ENCODE results near the gene C17orf67. TPM values are rescaled to one million over a fixed set of nuclear protein-coding genes. Genes with fewer than 3 reads are reported as not detected.

C17orf67 gene
- polyA plus RNA-seq, 2 of the 4 experiments (the other 2 are of a cell fraction): 1.8 to 2.6 TPM

DNA sequence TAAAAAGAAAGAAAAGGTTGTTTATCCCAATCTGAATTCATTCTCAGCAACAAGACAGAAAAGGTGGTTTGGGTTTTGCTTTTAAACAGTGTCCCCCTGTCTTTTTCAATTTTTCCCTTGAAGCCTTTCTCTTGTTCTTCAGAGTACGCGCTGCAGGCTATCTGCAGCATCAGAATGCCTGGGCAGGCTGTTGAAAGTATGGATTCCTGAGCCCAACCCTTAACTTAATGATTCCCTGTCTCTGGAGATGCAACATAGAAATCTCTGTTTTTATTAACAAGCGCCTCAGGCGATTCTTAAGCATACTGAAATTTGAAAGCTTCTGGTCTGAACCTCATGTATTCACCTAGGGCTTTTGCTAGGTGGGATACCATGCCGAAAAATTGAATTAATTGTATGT, 32.4 kb upstream of the C17orf67 start:
- TF ChIP-seq, protein P1, sequence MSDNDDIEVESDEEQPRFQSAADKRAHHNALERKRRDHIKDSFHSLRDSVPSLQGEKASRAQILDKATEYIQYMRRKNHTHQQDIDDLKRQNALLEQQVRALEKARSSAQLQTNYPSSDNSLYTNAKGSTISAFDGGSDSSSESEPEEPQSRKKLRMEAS (IDR thresholded peaks at IDR 0.05): no peak
- TF ChIP-seq CTCF (IDR thresholded peaks at IDR 0.05): no peak
- TF ChIP-seq, protein P2, sequence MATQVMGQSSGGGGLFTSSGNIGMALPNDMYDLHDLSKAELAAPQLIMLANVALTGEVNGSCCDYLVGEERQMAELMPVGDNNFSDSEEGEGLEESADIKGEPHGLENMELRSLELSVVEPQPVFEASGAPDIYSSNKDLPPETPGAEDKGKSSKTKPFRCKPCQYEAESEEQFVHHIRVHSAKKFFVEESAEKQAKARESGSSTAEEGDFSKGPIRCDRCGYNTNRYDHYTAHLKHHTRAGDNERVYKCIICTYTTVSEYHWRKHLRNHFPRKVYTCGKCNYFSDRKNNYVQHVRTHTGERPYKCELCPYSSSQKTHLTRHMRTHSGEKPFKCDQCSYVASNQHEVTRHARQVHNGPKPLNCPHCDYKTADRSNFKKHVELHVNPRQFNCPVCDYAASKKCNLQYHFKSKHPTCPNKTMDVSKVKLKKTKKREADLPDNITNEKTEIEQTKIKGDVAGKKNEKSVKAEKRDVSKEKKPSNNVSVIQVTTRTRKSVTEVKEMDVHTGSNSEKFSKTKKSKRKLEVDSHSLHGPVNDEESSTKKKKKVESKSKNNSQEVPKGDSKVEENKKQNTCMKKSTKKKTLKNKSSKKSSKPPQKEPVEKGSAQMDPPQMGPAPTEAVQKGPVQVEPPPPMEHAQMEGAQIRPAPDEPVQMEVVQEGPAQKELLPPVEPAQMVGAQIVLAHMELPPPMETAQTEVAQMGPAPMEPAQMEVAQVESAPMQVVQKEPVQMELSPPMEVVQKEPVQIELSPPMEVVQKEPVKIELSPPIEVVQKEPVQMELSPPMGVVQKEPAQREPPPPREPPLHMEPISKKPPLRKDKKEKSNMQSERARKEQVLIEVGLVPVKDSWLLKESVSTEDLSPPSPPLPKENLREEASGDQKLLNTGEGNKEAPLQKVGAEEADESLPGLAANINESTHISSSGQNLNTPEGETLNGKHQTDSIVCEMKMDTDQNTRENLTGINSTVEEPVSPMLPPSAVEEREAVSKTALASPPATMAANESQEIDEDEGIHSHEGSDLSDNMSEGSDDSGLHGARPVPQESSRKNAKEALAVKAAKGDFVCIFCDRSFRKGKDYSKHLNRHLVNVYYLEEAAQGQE (IDR thresholded peaks at IDR 0.05): no peak
- TF ChIP-seq BHLHE40 (IDR thresholded peaks at IDR 0.05; ENCODE audit: low read depth, low read length): no peak
- TF ChIP-seq, protein P3, sequence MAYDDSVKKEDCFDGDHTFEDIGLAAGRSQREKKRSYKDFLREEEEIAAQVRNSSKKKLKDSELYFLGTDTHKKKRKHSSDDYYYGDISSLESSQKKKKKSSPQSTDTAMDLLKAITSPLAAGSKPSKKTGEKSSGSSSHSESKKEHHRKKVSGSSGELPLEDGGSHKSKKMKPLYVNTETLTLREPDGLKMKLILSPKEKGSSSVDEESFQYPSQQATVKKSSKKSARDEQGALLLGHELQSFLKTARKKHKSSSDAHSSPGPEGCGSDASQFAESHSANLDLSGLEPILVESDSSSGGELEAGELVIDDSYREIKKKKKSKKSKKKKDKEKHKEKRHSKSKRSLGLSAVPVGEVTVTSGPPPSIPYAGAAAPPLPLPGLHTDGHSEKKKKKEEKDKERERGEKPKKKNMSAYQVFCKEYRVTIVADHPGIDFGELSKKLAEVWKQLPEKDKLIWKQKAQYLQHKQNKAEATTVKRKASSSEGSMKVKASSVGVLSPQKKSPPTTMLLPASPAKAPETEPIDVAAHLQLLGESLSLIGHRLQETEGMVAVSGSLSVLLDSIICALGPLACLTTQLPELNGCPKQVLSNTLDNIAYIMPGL (CRISPR knock-in tag; IDR thresholded peaks at IDR 0.05; ENCODE audit: borderline replicate concordance): no peak
- no peak for TF ChIP-seq MAZ (IDR thresholded peaks at IDR 0.05; ENCODE audit: borderline replicate concordance, low read depth, low read length)
- no peak for TF ChIP-seq HOXB13 (CRISPR knock-in tag; IDR thresholded peaks at IDR 0.05; ENCODE audit: low read depth)
- no peak for TF ChIP-seq TFCP2L1 (CRISPR knock-in tag; IDR thresholded peaks at IDR 0.05)
- no peak for TF ChIP-seq EHF (CRISPR knock-in tag; IDR thresholded peaks at IDR 0.05)
- no peak for TF ChIP-seq ZFP36 (IDR thresholded peaks at IDR 0.05; ENCODE audit: borderline replicate concordance, partially characterized antibody)
- TF ChIP-seq FOSB (CRISPR knock-in tag; IDR thresholded peaks at IDR 0.05): no peak
- TF ChIP-seq GATA3 (IDR thresholded peaks at IDR 0.05; ENCODE audit: borderline replicate concordance): no peak
- TF ChIP-seq KDM5A (IDR thresholded peaks at IDR 0.05): no peak
- TF ChIP-seq RAD21 (conservative IDR thresholded peaks at IDR 0.05 in 1 of 2, IDR thresholded peaks at IDR 0.05 in 1 of 2): no peak
- no peak for TF ChIP-seq MYC (IDR thresholded peaks at IDR 0.05; ENCODE audit: borderline replicate concordance, low read length)
- TF ChIP-seq NPAS2 (CRISPR knock-in tag; IDR thresholded peaks at IDR 0.05; ENCODE audit: borderline replicate concordance): no peak
- no peak for TF ChIP-seq RCOR1 (IDR thresholded peaks at IDR 0.05; ENCODE audit: low read depth, low read length)
- no peak for TF ChIP-seq JUN (IDR thresholded peaks at IDR 0.05)
- no peak for TF ChIP-seq NR3C1 (IDR thresholded peaks at IDR 0.05)
- H3K9me3 ChIP-seq: no peaks in the 10 kb centered on the region
- H3K4me2 ChIP-seq: no peak overlapping the region
- no peak overlapping the region for H3K4me3 ChIP-seq
- POLR2A ChIA-PET: no interaction called here
- CTCF ChIA-PET: no interaction called here
- no peak overlapping the region for H3K27ac ChIP-seq
- DNase-seq (ENCODE audit: low read depth in 1 of 2, low spot score in 1 of 2) (no peak), FAIRE-seq (no peak), ATAC-seq (no peak)
- WGBS (ENCODE audit: missing lambda C conversion rate): 90% methylated on average over 5 of the region's 5 CpGs
- no peaks in the 10 kb centered on the region for H3K4me1 ChIP-seq

DNA sequence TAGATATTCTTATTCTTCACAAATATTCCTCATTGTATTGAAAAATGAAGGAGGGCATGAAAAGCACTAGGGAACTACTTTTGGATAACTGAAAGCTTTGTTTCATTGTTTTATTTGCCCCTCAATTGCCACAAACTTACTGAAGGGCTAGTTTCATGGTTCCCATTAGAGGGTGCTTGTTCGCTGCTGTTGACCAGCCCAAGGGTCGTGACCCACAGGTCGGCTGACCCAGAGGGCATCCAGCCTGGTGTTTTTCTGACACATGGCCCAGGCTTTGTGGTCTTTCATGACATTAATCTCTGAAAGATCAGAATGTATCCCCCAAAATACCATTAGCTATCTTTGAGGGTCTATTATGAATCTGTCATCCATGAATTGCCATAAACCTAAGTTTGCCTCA, 30.3 kb upstream of the C17orf67 start:
- ChIA-PET POLR2A (no interaction called here), CTCF (interaction anchor here (0.6 to 1.9 kb wide), 8 partner anchors 9 to 1259 kb away, joined by 3 to 4 read pairs (median 3); partner anchors contain the start of gene COIL)
- WGBS (ENCODE audit: missing lambda C conversion rate): 75% methylated on average over 3 of the region's 3 CpGs
- Histone ChIP-seq H3K27ac (no peak overlapping the region), H3K9me3 (no peaks in the 10 kb centered on the region), H3K4me2 (no peak overlapping the region), H3K4me3 (no peak overlapping the region), H3K4me1 (no peaks in the 10 kb centered on the region)
- FAIRE-seq: no peak
- DNase-seq (ENCODE audit: low read depth in 1 of 2, low spot score in 1 of 2): no peak
- no peak for ATAC-seq
- TF ChIP-seq ZC3H11A (IDR thresholded peaks at IDR 0.05) (no peak), HES2 (IDR thresholded peaks at IDR 0.05) (no peak), RCOR1 (IDR thresholded peaks at IDR 0.05; ENCODE audit: low read depth, low read length) (no peak), HDAC2 (IDR thresholded peaks at IDR 0.05) (no peak), TP53 (CRISPR knock-in tag; IDR thresholded peaks at IDR 0.05) (no peak), ZNF302 (CRISPR knock-in tag; IDR thresholded peaks at IDR 0.05) (no peak), CTCF (IDR thresholded peaks at IDR 0.05) (no peak), MAZ (IDR thresholded peaks at IDR 0.05; ENCODE audit: borderline replicate concordance, low read depth, low read length) (no peak), FOSL2 (IDR thresholded peaks at IDR 0.05) (no peak), FOSL2 (CRISPR knock-in tag; IDR thresholded peaks at IDR 0.05) (no peak), HOXB5 (CRISPR knock-in tag; IDR thresholded peaks at IDR 0.05) (no peak), CBX8 (IDR thresholded peaks at IDR 0.05) (no peak), CHD4 (IDR thresholded peaks at IDR 0.05; ENCODE audit: borderline replicate concordance) (no peak)

Measured in A549 (cell line).